GM21786 (cell line): Measurements from ENCODE around the gene DCAF8L2.
"Not testable (repeated sequence)": the region's sequence is repeated elsewhere in the genome, so short reads cannot be mapped to it uniquely, and the experiment has no call there.

Experiments
- ATAC-seq: cut with Tn5 transposase; IDR thresholded peaks from one replicate; pipeline ENCODE4 v1.9.1; 2021; ENCODE audit not compliant: unreplicated experiment

The DCAF8L2 gene

DNA sequence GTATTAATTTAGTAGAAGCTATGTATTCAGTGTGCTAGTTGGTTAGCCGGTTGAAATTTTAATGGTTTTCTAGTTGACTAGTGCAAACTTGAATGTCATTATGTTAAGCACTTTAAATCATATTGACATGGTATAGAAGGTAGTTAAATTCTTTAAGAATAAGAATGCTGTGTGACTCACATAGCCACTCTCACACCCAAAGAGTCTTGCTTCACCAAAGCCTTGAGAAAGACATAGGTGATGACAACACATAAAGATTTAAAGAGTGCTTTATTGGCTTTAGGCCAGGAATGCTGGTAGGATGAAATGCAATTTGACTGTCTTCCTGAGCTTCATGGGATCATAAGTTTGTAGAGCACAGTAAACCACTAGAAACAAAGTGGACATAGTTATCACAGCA, 85.3 kb downstream of the DCAF8L2 start:
- ATAC-seq: no peak

DNA sequence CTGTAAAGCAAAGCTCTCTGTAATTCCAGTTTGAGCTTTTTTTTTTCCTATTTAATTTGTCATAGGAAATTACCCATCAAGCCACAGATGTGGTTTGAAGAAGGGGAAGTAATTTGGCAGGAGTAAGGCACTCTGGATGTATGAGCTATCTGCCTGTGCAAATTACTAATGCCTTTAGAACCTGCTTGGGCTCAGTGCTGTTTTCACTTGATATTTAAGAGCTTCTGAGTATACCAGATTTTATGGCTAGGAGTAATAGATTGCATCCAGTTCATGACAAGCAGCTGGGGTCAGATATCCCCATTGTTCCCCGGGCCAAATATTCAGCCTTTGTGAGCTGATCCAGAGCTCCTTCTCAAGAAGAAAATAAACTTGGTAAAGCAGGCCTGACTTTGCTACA, 89.1 kb downstream of the DCAF8L2 start:
- ATAC-seq: no peak

DNA sequence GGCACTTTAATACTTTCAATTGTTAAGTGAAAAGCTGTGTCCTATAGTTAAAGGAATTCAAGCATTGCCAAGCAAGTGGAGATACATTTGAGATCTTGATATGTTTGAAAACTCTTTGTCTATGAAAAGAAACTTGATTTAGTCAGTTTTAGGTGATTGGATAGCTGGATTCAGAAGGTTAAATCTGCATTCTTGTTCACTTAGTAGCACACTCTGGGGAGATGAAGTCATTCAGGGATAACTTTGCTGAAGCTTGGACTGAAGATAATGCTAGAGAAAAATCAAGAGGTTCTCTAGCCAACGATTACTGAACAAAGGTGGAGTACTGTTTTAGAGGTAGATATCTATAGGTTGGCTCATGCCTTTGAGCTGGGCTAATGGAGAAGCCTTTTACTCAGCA, 90.6 kb downstream of the DCAF8L2 start:
- ATAC-seq: no peak

DNA sequence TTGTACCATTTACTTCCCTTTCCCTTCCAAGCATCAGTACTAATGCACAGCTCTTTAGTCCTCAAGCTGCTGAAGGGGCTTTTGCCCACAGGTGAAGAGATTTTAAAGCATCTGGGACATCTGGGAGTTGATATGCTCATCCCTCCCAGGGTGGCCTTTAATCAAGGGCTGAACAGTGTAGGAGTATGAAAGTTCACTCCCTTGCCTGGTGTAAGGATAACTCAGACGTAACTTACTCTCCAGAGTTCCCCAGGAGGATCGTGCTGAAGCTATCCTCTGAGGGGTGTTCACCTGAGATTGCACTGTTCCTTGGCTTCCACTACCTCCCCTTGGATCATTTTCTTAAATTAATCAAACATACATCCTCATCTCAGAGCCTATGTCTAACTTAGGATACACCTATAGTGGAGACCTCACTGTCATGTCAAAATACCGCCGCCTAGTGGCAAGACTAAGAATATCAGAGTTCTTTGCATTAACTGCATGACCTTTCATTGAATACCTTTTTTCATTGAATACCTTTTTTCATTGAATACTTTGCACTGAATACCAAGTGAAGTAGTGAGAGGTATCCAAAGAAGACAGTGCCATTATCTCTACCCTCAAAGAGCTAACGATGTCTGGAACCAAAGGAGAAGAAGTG, 93.5 kb downstream of the DCAF8L2 start:
- peak; percentile 80 for ATAC-seq

DNA sequence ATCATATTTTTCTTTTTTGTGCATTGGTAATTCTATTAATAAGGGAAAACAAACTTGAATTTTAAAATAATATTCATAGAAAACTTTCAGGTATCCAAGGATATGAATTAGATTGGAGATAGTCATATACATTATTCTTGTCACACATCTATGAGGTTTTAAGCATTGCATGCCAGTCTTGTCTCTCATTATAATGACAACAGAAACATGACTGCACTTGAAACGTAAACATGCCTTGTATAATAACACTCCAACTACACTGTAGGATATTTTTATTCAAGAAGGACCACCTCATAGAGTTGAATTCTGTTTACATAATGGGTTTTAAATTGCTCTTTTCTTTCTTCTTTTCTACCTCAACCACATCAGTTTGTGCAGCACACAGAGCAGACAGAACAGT, 104.5 kb downstream of the DCAF8L2 start:
- no peak for ATAC-seq

DNA sequence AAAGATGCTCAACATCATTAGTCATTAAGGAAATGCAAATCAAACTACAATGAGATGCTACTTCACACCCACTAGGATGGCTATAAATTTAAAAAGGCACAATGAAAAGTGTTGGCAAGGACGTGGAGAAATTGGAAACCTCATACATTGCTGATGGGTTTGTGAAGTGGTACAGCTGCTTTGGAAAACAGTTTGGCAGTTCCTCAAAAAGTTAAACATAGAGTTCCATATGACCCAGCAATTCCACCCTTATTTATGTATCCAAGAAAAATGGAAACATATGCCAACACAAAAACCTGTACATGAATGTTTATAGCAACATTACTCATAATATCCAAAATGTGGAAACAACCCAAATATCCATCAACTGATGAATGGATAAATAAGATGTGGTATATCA, 116.4 kb downstream of the DCAF8L2 start:
- ATAC-seq: no peak

DNA sequence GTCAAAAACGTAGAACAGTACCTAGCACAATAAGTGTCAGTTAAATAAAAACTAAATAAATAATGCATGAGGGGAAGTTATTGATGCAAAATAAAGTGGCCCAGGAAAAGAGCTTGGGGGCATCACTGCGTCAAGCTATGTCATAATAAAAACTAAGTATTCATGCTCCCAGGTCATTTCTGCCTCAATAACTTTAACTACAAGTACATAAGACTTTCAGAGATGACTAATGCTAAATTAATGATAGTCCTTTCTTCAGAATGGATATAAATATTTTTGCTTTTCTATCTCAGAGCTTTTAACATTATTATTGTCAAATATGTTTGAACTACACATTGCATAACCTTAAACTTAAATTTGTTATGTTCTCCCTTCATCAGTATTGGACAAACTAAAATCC, 125.5 kb downstream of the DCAF8L2 start:
- no peak for ATAC-seq

DNA sequence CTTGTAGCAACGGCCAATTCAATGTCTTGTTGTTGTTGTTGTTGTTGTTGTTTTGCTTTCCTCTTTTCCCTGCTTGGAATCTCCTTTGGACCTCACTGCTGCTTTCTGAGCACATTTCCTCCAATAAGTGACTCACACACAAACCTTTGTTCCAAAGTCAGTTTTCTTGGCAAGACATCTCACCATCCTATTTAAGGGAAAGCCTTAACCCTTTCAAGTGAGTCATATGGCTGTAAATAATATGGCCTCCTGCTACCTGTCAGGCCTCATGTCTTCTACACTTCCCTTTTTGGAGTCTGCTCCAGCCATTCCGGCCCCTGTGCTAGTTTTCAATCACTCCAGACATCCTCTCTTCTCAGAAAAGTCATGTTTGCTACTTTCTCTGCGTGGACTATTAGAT, 138.1 kb downstream of the DCAF8L2 start:
- ATAC-seq: no peak

DNA sequence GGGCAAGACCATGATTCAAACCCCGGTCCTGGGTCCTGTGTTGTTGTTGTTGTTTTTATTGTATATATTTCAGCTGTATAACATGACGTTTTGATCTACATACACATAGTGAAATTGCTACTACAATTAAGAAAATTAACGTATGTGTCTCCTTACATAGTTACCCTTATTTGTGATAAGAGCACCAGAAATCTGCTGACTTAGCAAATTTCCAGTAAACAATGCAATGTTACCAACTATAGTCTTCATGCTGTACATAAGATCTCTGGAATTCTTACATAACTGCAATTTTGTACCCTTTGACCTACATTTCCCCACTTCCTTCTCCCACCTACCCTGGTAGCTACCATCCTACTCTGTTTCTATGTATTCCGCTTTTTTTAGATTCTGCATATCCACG, 141.8 kb downstream of the DCAF8L2 start:
- ATAC-seq: no peak

DNA sequence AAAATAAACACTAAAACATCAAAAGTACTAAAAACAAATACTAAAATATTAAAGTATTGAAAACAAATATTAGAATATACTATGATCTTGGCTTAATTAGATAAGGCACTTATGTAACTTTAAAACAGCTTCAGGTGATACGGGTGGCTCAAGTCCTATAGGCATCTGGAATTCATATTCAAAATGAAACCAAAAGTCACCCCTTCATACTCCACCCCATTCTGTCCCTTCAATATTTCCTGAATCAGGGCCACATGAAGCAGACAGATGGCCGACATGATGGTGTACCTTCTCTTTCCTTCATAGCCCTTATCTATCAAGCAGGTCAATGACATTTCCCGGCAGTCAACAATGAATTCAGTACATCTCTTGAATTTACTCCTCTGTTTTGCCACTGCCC, 145.8 kb downstream of the DCAF8L2 start:
- no peak for ATAC-seq

DNA sequence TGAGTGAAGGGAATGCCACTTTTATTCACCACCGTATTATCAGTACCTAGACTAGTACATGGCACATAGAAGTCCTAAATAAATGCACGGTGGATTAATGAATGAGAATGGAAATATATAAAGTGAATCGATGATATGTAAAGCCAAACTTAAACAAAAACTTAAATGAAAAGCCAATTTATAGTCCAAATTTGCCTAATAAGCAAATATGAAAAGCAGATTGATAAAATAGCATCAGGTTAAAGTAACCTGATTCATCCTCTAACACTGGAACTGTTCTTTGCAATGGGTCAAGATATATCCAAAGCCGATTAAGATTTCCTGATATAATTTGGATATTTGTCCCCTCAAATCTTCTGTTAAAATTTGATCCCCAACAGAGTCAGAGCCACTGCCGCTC, 150.8 kb downstream of the DCAF8L2 start:
- ATAC-seq: no peak

DNA sequence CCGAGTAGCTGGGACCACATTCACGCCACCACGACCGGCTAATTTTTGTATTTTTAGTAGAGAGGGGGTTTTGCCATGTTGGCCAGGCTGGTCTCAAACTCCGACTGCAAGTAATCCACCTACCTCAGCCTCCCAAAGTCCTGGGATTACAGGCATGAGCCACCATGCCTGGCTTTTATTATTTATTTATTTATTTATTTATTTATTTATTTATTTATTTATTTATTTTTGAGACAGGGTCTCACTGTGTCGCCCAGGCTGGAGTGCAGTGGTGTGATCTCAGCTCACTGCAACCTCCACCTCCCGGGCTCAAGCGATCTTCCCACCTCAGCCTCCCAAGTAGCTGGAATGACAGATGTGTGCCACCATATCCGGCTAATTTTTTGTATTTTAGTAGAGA, 153.4 kb downstream of the DCAF8L2 start:
- ATAC-seq: not testable (repeated sequence)

DNA sequence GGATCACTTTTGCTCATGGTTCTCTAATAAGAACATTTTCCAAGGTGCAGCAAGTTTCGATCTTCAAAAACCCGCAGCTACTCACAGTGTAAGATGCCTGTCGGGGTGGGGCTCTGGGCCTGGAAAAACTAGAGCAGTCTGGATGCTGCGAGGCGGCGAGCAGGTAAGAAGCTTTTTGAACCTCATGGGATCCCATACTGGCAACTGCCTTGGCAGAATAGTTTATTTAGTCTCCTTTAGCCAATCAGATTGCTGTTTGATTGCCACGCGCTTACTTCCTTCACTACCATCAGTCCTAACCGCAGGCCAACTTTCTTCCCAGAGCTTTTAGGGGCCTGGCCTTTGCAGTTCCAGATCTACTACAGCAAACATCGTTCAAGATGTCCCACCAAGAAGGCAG, 156.4 kb downstream of the DCAF8L2 start:
- no peak for ATAC-seq

DNA sequence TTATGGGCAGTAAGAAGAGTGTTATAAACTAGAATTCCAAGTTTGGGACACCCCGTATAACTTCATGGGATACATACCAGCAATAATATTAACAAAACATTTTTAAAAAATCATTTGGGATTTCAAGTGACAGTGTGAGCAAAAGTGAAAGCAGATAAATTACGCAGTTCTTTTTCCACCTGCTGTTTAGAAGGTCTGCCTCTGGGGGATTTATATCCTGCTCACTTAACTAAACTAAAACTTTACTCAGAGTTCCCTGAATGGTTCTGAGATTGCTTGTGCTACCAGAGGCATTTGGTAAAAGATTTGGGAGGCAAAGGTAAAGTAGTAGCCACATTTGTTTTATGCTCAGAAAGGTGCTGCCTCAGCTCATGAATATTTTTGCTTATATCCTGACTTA, 160.2 kb downstream of the DCAF8L2 start:
- ATAC-seq: not testable (repeated sequence)

DNA sequence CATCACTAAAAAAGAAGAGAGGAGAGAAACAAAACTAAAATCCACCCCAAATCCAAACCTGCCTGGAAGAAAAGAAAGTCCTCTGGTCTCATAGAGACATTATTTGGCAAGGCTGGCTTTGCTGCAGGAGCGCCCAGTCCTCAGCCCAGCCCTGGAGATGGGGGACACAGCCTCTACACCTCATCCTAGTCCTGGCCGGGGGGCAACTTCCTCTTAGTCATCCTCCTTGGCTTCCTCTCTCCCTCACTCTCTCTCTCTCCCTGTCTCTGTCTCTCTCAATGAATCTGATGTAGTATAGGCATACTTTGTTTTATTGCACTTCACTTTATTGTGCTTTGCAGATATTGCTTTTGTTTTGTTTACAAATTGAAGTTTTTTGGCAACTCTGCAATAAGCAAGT, 161.8 kb downstream of the DCAF8L2 start:
- ATAC-seq: no peak

DNA sequence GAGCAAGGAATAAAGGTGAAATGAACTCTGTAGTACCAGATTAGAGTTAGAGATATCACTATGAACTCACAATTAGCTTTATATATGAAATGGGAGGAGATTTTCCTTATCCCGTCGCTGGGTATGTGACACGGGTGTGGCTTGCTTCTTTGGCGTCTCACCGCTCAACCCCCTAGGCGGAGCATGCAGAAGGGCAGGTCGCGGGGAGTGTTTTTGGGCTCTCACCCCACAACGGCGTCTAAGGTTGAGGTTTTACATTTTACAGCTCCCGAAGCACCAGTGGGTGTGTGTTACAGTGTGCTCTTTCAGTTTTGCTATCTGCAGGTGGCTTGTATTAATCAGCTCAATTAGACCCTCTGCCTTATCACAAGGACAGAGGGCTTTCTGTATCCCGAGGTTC, 175.6 kb downstream of the DCAF8L2 start:
- no peak for ATAC-seq

DNA sequence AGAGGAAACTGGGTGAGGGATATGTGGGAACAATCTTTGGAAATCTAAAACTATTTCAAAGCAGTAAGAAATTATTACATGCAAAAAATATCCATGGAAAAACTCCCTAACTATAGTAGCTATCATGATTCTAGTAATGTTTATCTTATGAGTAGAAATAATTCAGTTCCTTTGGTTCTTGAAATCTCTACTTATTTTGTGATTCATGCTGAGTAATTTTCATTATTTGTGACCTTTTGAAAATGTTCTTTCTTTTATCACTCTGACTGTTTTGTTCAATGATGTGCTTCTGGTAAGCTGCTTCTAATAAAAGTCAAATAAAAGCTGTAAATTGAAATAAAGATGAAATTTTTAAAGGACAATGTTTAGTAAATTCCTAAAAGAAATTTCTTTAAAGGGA, 177.2 kb downstream of the DCAF8L2 start:
- ATAC-seq: no peak

DNA sequence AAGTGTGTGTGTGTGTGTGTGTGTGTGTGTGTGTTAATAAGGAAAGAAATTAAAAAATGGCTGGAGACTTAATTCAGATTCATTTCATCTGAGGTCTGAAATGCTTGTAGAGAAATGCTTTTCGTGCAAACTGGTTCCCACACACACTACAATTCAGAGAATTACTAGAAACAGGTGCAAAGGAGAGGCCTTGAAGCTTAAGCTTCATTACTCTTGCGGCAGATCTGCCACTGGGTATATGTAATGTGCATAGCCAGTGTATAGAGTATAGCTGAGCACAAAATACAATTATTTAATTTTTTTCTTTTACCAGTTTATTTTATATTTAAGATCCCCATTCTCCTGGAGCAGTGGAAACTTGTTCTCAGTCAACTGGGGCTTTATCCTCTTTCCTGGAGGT, 185.8 kb downstream of the DCAF8L2 start:
- no peak for ATAC-seq

DNA sequence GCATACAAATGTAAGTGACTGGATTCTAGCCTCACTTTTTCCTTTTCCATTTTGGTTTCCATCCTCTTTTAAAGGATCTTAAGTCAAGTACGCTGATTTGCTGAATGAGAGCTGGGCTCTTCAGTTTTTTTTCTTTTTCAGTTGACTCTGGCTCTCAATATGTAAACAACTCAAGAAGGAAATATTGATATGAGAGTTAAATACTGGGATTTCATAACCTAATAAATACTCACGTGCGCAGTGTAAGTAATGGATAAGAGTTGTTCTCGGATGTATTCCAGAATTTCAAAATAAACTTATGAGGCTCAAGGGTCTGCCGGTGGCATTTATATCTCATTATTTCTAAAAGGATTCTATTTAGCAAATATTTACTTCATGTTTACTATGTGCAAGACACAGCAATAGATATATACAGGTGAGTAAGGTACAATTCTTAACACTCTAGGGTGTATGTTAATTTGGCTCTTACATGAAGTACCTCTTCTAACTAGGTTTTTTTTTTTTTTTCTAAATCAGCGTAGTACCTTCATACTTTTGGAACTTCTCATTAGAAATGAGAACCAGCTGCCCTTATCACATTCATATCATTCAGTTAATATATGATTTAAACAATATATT, 206.6 kb downstream of the DCAF8L2 start:
- ATAC-seq: no peak

DNA sequence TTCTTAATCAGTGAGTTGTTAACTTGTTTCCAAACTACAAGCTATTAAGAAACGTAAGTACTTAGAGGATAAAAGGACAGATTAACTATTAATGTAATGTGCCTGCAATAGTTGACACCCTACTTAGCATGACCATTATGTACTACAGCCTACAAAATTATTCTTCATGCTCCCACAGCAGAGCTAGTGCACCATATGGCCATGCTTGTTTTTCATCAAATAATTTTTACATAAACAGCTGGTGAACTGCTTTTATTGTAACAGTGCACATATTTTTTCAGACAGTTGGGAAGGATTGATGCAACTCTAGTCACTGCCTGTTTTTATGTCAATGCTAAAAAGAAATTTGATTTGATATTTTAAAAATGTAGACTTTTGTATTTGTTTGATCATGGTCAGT, 207.4 kb downstream of the DCAF8L2 start:
- ATAC-seq: no peak
